Measurements from ENCODE around the gene NBEAL2. TPM values are rescaled to one million over a fixed set of nuclear protein-coding genes. Genes with fewer than 3 reads are reported as not detected.

Gene NBEAL2
- total RNA-seq, 1 donor from 2014 or later, result 12.6 TPM

GRCh38 chr3:46991406-46992165 is 12.1 kb downstream of the NBEAL2 start:
- H3K4me1 ChIP-seq, result peaks cover 28% of the 10 kb centered on the region
- intact Hi-C loops (cut with micrococcal nuclease), result no loop called here

DNA sequence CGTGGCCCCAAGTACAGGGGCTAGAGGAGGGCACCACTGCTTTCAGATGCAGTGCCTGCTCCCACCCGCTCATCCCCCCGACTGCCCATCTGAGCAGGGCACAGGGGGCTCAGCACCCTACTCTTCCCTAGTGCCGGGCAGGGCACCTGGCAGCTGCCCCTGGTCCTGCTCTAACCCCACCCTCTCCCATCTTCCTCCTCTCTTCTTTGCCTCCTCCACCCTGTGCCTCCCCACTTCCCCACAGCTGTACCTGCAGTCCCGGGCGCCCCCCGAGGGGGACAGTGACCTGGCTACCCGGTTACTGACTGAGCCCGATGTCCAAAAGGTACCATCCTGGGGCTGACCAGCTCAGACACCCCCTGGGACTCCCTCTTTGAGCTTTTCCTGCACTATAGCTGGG is 12.8 kb downstream of the NBEAL2 start:
- Histone ChIP-seq H3K9me3 (replicated peaks) (no peaks in the 10 kb centered on the region), H3K27ac (replicated peaks) (no peak overlapping the region), H3K4me1 (peaks cover 21% of the 10 kb centered on the region), H3K27me3 (ENCODE audit: low read depth) (no peaks in the 10 kb centered on the region), H3K4me3 (no peak overlapping the region), H3K36me3 (no peaks in the 10 kb centered on the region)
- TF ChIP-seq CTCF (IDR thresholded peaks at IDR 0.05; ENCODE audit: borderline replicate concordance), result no peak
- no peak for DNase-seq
- intact Hi-C loops (cut with micrococcal nuclease), result no loop called here

More at GRCh38 chr3:46991406-46992165, 12.1 kb downstream of the NBEAL2 start:
- DNase-seq, result no peak
- no peaks in the 10 kb centered on the region for H3K27me3 ChIP-seq (ENCODE audit: low read depth)
- no peak overlapping the region for H3K4me3 ChIP-seq
- H3K36me3 ChIP-seq, result no peaks in the 10 kb centered on the region
- no peak overlapping the region for H3K27ac ChIP-seq (replicated peaks)
- TF ChIP-seq CTCF (IDR thresholded peaks at IDR 0.05; ENCODE audit: borderline replicate concordance), result no peak
- no peaks in the 10 kb centered on the region for H3K9me3 ChIP-seq (replicated peaks)

DNA sequence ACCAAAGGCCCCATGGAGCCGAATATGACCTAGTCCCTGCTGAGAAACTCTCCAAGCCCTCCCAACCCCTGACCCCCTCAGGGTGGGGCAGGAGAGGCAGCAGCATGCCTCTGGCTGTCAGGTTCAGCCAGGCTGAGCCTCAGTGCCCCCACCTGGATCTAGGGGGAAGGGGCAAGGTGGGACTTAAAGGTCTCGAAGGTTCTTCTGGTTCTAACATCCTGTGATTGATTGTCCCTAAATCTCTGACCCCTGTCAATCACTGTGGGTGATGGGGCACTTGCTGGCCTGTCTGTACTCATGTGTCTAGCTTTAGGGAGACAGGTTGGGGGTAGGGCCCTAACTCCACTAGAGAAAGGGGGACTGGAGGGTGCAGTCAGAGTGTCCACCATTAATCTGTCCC is 13.8 kb downstream of the NBEAL2 start:
- intact Hi-C loops (cut with micrococcal nuclease), result no loop called here

GRCh38 chr3:46993986-46994385 is 14.5 kb downstream of the NBEAL2 start:
- H3K27me3 ChIP-seq (ENCODE audit: low read depth), result no peaks in the 10 kb centered on the region
- H3K4me1 ChIP-seq, result peaks cover 5% of the 10 kb centered on the region
- H3K27ac ChIP-seq (replicated peaks), result no peak overlapping the region
- no peak for TF ChIP-seq CTCF (IDR thresholded peaks at IDR 0.05; ENCODE audit: borderline replicate concordance)
- no peaks in the 10 kb centered on the region for H3K9me3 ChIP-seq (replicated peaks)
- H3K4me3 ChIP-seq, result no peak overlapping the region
- peaks cover 5% of the 10 kb centered on the region for H3K36me3 ChIP-seq
- DNase-seq, result no peak
- intact Hi-C loops (cut with micrococcal nuclease), result no loop called here

More for the DNA sequence above, 13.8 kb downstream of the NBEAL2 start:
- Histone ChIP-seq H3K36me3 (no peaks in the 10 kb centered on the region), H3K27me3 (ENCODE audit: low read depth) (no peaks in the 10 kb centered on the region), H3K27ac (replicated peaks) (no peak overlapping the region), H3K4me1 (peaks cover 11% of the 10 kb centered on the region), H3K9me3 (replicated peaks) (no peaks in the 10 kb centered on the region), H3K4me3 (no peak overlapping the region)
- DNase-seq, result no peak
- no peak for TF ChIP-seq CTCF (IDR thresholded peaks at IDR 0.05; ENCODE audit: borderline replicate concordance)

- intact Hi-C loops (cut with micrococcal nuclease), result loop anchor here (5.0 kb wide), 1 partner anchor 73 kb away; no protein-coding TSS in a partner anchor
- Histone ChIP-seq H3K4me1 (no peaks in the 10 kb centered on the region), H3K4me3 (no peak overlapping the region), H3K9me3 (replicated peaks) (no peaks in the 10 kb centered on the region), H3K27ac (replicated peaks) (no peak overlapping the region), H3K36me3 (peaks cover 14% of the 10 kb centered on the region), H3K27me3 (ENCODE audit: low read depth) (no peaks in the 10 kb centered on the region)
- TF ChIP-seq CTCF (IDR thresholded peaks at IDR 0.05; ENCODE audit: borderline replicate concordance), result no peak
- no peak for DNase-seq
Observed at GRCh38 chr3:46994801-46995731, 15.6 kb downstream of the NBEAL2 start.
